IPS DF 4.7 (cell line): Measurements from ENCODE around the gene SEZ6.

Experiments
- DNase-seq: peaks from one replicate; pipeline ENCODE4 v3.0.0-alpha.2; 2013; ENCODE audit warnings: low spot score; ENCODE audit errors: extremely low read depth

Gene SEZ6

GRCh38 chr17:29038085-29038795, 32.4 kb upstream of the SEZ6 start:
- DNase-seq, result no peak

DNA sequence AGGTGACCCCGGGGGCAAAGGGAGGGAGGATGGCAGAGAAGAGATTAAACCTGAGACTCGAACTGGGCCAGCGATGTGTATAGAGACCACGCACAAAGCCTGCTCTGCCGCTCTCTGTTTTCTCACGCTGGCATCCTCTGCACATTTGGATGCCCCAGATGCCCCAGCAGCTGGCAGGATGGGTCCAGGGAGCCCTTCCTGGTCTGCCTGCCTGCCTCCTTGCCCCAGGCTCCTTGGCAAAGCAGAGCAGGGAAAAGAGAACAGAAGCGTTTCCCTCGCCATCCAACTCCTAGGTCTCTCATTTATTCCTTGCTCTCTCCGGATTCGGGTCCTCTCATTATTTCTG, 31.9 kb upstream of the SEZ6 start:
- no peak for DNase-seq

DNA sequence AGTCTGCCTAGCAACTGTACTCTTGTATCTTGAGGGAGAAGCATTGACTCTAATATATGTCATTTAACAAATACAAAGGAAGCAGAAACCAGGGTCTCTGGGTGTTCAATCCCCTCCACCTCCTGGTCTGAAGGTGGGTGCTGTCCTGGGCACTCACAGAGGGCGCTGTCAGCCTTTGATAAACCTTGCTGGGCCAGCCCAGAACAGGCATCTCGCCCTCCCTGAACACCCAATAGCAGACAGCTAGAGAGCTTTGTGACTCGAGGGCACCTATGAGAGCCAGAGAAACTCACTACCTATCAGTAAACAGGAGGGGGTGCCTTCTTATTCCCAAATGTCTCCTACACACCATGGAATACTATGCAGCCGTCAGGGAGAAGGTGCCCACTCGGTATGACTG, 30.8 kb upstream of the SEZ6 start:
- no peak for DNase-seq

DNA sequence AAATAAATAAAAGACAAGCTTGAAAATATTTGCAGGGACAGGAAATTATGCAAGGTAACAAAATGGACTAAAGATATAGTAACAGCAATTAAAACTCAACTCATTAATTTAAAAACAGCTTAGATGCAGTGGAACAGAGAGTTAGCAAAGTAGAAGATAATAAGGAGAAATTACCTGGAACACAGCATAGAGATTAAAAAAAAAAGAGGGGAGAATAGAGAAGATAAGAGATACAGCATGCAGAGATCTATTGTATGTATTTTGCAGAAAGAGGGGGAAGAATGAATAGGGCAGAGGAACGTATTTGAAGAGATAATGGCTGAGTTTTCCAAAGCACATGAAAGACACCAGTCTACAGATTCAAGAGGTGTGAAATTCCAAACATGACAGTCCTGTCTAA, 28.7 kb upstream of the SEZ6 start:
- no peak for DNase-seq

GRCh38 chr17:29032857-29033197, 27.0 kb upstream of the SEZ6 start:
- DNase-seq, result no peak

- DNase-seq, result no peak
Observed at GRCh38 chr17:29032013-29032856, 26.4 kb upstream of the SEZ6 start.

- DNase-seq, result no peak
Observed at GRCh38 chr17:29031488-29031887, 25.7 kb upstream of the SEZ6 start.

DNA sequence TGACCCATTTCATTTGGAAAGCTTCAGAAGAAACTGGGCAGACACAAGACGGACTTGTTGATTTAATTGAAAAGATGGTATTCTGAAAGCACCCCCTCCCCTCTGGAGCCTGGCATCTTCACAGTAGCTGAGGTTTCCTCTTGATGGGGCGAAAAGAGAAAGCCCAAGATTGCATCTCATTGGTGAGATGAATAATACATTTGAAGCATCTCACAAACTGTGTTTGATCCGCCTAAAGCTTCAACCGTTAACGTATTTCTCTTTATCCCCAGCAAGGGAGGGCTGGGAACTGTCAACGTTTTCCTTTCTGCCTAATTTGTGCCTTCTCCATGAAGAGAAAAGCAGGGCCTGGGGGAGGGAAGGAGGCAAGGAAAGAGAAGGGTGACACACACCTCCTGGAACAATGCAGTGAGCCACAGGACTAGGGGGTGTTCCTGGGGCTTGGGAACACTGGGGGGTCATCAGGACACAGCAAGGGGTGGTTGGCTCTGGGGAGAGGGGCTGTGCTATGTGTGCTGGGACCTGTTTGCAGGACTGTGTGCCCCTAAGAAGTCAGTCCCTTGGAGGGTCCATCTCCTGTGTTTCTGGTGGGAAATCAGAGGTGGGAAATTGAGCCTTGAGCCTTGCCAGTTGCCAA, 18.6 kb upstream of the SEZ6 start:
- no peak for DNase-seq

GRCh38 chr17:29022074-29022473, 16.2 kb upstream of the SEZ6 start:
- no peak for DNase-seq

DNA sequence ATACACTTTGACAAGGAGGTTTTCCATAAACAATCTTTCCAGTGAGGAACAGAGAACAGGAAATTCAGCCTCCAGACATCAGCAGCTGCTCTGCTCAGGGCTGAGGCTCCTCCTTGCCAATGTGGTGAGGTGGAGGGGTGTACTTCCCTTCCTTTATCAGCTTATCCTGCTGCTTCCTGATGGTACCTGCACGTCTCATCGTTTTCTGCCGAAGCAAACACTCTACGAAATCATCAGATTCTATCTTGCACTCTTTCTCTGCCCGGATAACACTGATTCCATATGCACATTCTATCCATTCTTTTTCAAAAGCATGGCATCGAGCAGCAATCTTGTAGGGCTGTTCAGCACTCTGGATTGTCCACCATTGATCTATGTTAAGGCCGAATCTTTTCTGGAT, 15.4 kb upstream of the SEZ6 start:
- DNase-seq, result no peak

- DNase-seq, result no peak
Observed at GRCh38 chr17:29020576-29020975, 14.7 kb upstream of the SEZ6 start.

- no peak for DNase-seq
Observed at GRCh38 chr17:29019475-29020181, 13.8 kb upstream of the SEZ6 start.

- DNase-seq, result no peak
Observed at GRCh38 chr17:29018788-29019474, 13.1 kb upstream of the SEZ6 start.

DNA sequence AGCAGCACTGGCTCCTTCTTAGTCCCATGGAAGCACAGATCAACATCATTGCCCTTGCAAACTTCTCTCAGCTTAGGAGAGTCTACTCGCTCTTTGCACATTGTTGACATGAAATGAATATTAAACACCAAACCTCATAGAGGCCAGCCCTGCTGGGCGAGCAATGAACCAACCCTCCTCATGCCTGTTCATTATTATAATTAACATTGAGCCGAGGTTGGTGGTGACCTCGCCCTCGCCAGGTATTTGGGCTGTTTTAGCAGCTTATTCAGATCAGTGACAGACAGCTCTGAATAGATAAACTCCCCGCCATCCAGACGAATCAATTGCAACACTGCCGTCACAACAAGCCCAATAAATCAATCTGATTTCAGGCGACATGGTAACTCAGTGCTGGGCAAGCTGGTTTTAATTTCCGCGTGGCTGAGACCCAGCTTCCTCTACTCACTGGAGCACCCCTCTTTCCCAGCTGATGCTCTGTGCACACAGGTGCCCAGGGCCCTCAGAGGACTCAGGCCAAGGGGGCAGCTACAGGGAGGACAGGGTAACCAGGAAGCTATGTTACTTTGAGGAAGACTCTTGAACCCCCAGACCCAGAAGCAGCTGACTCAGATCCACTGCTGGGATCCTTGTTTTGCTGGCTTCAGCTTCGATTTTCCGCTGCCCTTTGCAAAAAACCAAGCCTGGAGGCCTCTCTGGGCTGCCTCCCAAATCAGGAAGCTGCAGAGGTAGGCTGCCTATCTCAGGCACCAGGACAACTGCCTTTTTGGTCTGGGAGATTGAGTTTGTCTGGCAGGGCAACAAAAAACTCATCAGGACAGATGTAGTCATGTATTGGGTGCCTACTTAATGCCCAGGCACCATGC, 10.7 kb upstream of the SEZ6 start:
- no peak for DNase-seq

- DNase-seq, result no peak
Observed at GRCh38 chr17:29014716-29015115, 8.9 kb upstream of the SEZ6 start.

DNA sequence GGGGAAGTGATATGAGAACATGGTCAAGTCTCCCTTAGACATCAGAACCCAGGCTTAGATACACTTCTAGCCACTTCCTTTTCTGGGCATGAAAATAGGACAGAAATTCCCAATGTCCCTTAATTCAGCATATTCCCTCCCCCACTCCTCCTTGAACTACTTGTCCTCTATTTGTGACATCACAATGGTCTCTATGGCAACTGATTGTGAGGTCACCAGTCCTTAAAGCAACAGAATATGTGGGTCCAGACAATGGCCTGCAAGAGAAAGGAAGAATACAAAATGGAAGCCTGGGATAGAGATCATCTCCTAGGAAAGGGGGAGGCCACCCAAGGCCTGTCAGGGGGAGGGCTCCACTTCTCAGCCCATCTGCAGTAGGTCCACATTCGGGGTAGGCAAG, 6.7 kb upstream of the SEZ6 start:
- DNase-seq, result no peak

- no peak for DNase-seq
Observed at GRCh38 chr17:29010586-29010985, 4.8 kb upstream of the SEZ6 start.

GRCh38 chr17:29010129-29010528, 4.3 kb upstream of the SEZ6 start:
- no peak for DNase-seq

DNA sequence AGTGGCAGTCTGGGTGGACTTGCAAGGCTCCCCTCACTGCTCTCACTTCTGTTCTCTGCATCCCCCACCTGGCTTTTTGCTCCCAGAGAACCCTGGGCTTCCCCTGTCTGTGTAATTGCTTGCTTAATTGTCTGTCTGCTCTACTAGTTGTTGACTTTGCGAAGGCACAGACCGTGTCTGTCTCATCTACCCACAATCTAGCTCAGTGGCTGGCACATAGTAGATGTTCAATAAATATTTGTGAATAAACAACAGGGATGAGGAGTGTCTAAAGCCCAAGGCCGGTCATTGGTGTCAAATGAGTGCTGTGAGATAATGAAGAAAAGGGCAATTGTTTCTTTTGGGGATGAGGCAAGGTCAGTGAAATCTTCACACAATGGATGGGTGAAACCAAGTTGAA, 2.8 kb upstream of the SEZ6 start:
- no peak for DNase-seq

DNA sequence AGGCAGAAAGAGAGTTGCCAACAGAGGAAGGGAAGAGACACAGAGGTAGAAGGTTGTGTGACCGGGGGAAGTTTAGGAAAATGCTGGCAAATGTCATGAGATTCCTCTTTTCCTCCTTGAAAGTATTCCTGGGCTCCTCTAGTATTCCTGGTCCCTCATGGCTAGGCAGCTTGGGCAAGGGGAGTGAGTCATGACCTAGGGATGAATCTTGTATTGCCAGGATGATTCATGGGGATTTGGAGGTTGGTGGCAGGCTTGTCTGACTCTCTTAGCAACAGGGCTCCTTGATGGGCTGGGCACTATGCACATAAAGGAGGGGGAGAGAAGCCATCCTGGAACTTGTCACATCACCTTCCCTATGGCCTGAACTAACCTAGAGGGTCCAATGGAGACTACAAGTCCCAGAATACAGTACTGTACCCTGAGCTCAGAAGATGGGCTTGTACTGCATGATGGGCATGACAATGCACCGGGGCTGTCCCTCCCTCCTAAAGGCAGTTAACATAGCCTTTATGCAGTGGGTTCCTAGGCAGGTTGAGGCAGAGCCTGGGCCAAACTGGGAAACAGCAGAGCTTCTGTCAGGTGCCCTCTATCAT, 2.1 kb upstream of the SEZ6 start:
- DNase-seq, result no peak
